ENCODE measurements around the gene ITGAE. TPM values are rescaled to one million over a fixed set of nuclear protein-coding genes. Genes with fewer than 3 reads are reported as not detected.
A peak's percentile ranks its signal among the peaks of the same experiment; 100 is the strongest.

ITGAE gene
- total and polyA plus RNA-seq, 10 of the 15 experiments (the other 5 are each of a cell fraction or from before 2014, with no cell fraction given) = 13.1 to 161 (median 34.8) TPM

GRCh38 chr17:3739422-3740124 lies 61.4 kb downstream of the ITGAE start:
- no peak overlapping the region for H3K9ac ChIP-seq (ENCODE audit: control insufficient read depth, insufficient read depth, low read length)
- WGBS (ENCODE audit: insufficient coverage, insufficient replicate concordance, low lambda C conversion rate, missing lambda C conversion rate) = 95% methylated on average over 16 of the region's 16 CpGs
- H3K9me3 ChIP-seq (replicated peaks; ENCODE audit: control insufficient read depth, insufficient read depth, low read length) = no peaks in the 10 kb centered on the region; the same call in 2 of the 3 replicates
- no peaks in the 10 kb centered on the region for H3K36me3 ChIP-seq (ENCODE audit: control insufficient read depth in 2 of 2, insufficient read depth in 2 of 2, low read length in 1 of 2)
- no peak for FAIRE-seq
- H3K4me3 ChIP-seq = no peak overlapping the region
- RAD21 ChIA-PET (ENCODE audit: unreplicated experiment) = interaction anchor here (0.7 to 7.7 kb wide), 15 partner anchors 12 to 335 kb away, joined by 3 to 191 read pairs (median 11); partner anchors contain the start of genes HASPIN and NCBP3
- DNase-seq (ENCODE audit: low read depth, low spot score) = no peak
- ATAC-seq = no peak
- 0 out of 2 replicates have a peak, but pooled peaks cover 2% of the 10 kb centered on the region for H3K4me1 ChIP-seq (ENCODE audit: control insufficient read depth, insufficient read depth, low read length)
- intact Hi-C loops (cut with micrococcal nuclease; ENCODE audit: unreplicated experiment) (loop anchor here (5.0 to 10.0 kb wide), 4 partner anchors 58 to 695 kb away; no protein-coding TSS in a partner anchor), in situ Hi-C loops (cut with MboI) (loop anchor here (5.0 kb wide), 1 partner anchor 83 kb away; no protein-coding TSS in a partner anchor)
- POLR2A ChIA-PET = interaction anchor here (2.3 kb wide), 1 partner anchor 88 kb away, joined by 14 read pairs; no protein-coding TSS in a partner anchor
- SMC1A ChIA-PET (ENCODE audit: uncharacterized antibody, unreplicated experiment) = interaction anchor here (0.7 to 10.8 kb wide), 16 partner anchors 10 to 247 kb away, joined by 3 to 255 read pairs (median 8); partner anchors contain the start of gene NCBP3
- no peaks in the 10 kb centered on the region for H4K20me1 ChIP-seq (ENCODE audit: control insufficient read depth, insufficient read depth)
- no TSS peak for BruUV-seq (replicated peaks)
- H2AFZ ChIP-seq (ENCODE audit: control insufficient read depth, low read depth, low read length) = no peak overlapping the region
- H3K27me3 ChIP-seq (replicated peaks in 1 of 2; ENCODE audit: control insufficient read depth in 2 of 2, insufficient read depth in 2 of 2, low read length in 1 of 2) = no peaks in the 10 kb centered on the region
- CTCF ChIA-PET = interaction anchor here (0.8 to 9.7 kb wide), 17 partner anchors 10 to 335 kb away, joined by 3 to 371 read pairs (median 5); partner anchors contain the start of gene NCBP3
- H3K4me2 ChIP-seq (ENCODE audit: control insufficient read depth, insufficient read depth) = no peak overlapping the region
- no peaks in the 10 kb centered on the region for H3K79me2 ChIP-seq (ENCODE audit: control insufficient read depth, insufficient read depth, low read length)
- no peak for TF ChIP-seq SIN3A (IDR thresholded peaks at IDR 0.05; ENCODE audit: low read depth, low read length)
- H3K27ac ChIP-seq (ENCODE audit: control insufficient read depth, insufficient read depth) = no peak overlapping the region

- no peak overlapping the region for H3K4me3 ChIP-seq
- no peak overlapping the region for H3K9ac ChIP-seq (ENCODE audit: control insufficient read depth, insufficient read depth, low read length)
- WGBS (ENCODE audit: insufficient coverage, insufficient replicate concordance, low lambda C conversion rate, missing lambda C conversion rate) = 59% methylated on average over 15 of the region's 16 CpGs
- H3K27me3 ChIP-seq (replicated peaks in 1 of 2; ENCODE audit: control insufficient read depth in 2 of 2, insufficient read depth in 2 of 2, low read length in 1 of 2) = no peaks in the 10 kb centered on the region
- no peak overlapping the region for H3K4me2 ChIP-seq (ENCODE audit: control insufficient read depth, insufficient read depth)
- no peaks in the 10 kb centered on the region; the same call in 2 of the 3 replicates for H3K9me3 ChIP-seq (replicated peaks; ENCODE audit: control insufficient read depth, insufficient read depth, low read length)
- in situ Hi-C loops (cut with MboI) = loop anchor here (5.0 kb wide), 1 partner anchor 84 kb away; no protein-coding TSS in a partner anchor
- H3K36me3 ChIP-seq (ENCODE audit: control insufficient read depth in 2 of 2, insufficient read depth in 2 of 2, low read length in 1 of 2) = no peaks in the 10 kb centered on the region
- H3K4me1 ChIP-seq (ENCODE audit: control insufficient read depth, insufficient read depth, low read length) = 0 out of 2 replicates have a peak, but pooled peaks cover 2% of the 10 kb centered on the region
- FAIRE-seq (no peak), DNase-seq (ENCODE audit: low read depth, low spot score) (no peak), ATAC-seq (peak; percentile 82)
- SMC1A ChIA-PET (ENCODE audit: uncharacterized antibody, unreplicated experiment) = interaction anchor here (0.7 to 10.8 kb wide), 26 partner anchors 9 to 248 kb away, joined by 3 to 255 read pairs (median 6); partner anchors contain the start of genes HASPIN and NCBP3
- no peaks in the 10 kb centered on the region for H3K79me2 ChIP-seq (ENCODE audit: control insufficient read depth, insufficient read depth, low read length)
- CTCF ChIA-PET = interaction anchor here (0.6 to 9.7 kb wide), 40 partner anchors 9 to 336 kb away, joined by 3 to 371 read pairs (median 7); partner anchors contain the start of genes NCBP3 and P2RX5
- no peak overlapping the region for H3K27ac ChIP-seq (ENCODE audit: control insufficient read depth, insufficient read depth)
- H4K20me1 ChIP-seq (ENCODE audit: control insufficient read depth, insufficient read depth) = no peaks in the 10 kb centered on the region
- no TSS peak for BruUV-seq (replicated peaks)
- POLR2A ChIA-PET = interaction anchor here (0.7 to 2.3 kb wide), 3 partner anchors 25 to 119 kb away, joined by 3 to 14 read pairs (median 5); no protein-coding TSS in a partner anchor
- RAD21 ChIA-PET (ENCODE audit: unreplicated experiment) = interaction anchor here (0.7 to 7.7 kb wide), 30 partner anchors 9 to 336 kb away, joined by 3 to 191 read pairs (median 6); partner anchors contain the start of genes HASPIN, NCBP3, P2RX1 and TRPV3
- intact Hi-C loops (cut with micrococcal nuclease; ENCODE audit: unreplicated experiment) = loop anchor here (5.0 to 10.0 kb wide), 4 partner anchors 59 to 694 kb away; no protein-coding TSS in a partner anchor
- H2AFZ ChIP-seq (ENCODE audit: control insufficient read depth, low read depth, low read length) = no peak overlapping the region
- peak; percentile 95 for TF ChIP-seq BHLHE40 (IDR thresholded peaks at IDR 0.05; ENCODE audit: borderline replicate concordance in 1 of 2, low read depth in 2 of 2, low read length in 1 of 2)
- no peak for TF ChIP-seq BRCA1 (IDR thresholded peaks at IDR 0.05; ENCODE audit: low read depth, low read length)
- no peak for TF ChIP-seq IRF3 (IDR thresholded peaks at IDR 0.05)
- peak; percentile 20; the same call in 1 of the 2 replicates for TF ChIP-seq RUNX3 (IDR thresholded peaks at IDR 0.05; ENCODE audit: low read length)
- peak; percentile 17 for TF ChIP-seq PBX3 (IDR thresholded peaks at IDR 0.05; ENCODE audit: insufficient replicate concordance, low read depth, low read length)
- TF ChIP-seq ZBTB33 (IDR thresholded peaks at IDR 0.05) = peak; percentile 82; the same call in 1 of the 2 replicates
- no peak for TF ChIP-seq RBBP5 (conservative IDR thresholded peaks at IDR 0.05)
Observed at GRCh38 chr17:3738562-3739295, 62.3 kb downstream of the ITGAE start.

Measured in GM12878 (cell line).